C4-2B (cell line): ENCODE results near the gene LEMD2.

Experiments
- CTCF ChIP-seq: fragments of 450-650 bp; conservative IDR thresholded peaks from 2 replicates; pipeline ENCODE4 v1.5.1; 2017; ENCODE audit warnings: mild to moderate bottlenecking
- ZFX ChIP-seq: fragments of 450-650 bp; IDR thresholded peaks from 2 replicates; pipeline ENCODE4 v1.6.1; 2017

- no peak for TF ChIP-seq CTCF
- TF ChIP-seq ZFX: no peak
These were observed 25.4 kb downstream of the LEMD2 start for GRCh38 chr6:33763483-33763882.
